Subcutaneous adipose tissue (tissue), 4 donors: ENCODE data around the gene APCDD1L. TPM values are rescaled to one million over a fixed set of nuclear protein-coding genes. Genes with fewer than 3 reads are reported as not detected.

Experiments
- total RNA-seq, 4 donors: library from RNA; depleted of rRNA; stranded (reverse); fragments of >200 nt; gene quantifications; one replicate each; pipeline ENCODE4 v1.1.0, GENCODE V29; 2016
- TF ChIP-seq, protein P1 (sequence below): fragments of 450-650 bp; IDR thresholded peaks from one replicate; pipeline ENCODE4 v1.5.1; 2016; ENCODE audit warnings: low read depth, mild to moderate bottlenecking, control low read depth, antibody characterized with exemption, moderate library complexity

APCDD1L gene
- total RNA-seq, 4 donors from 2014 or later = 0.17 to 0.22 TPM; not detected in 2

DNA sequence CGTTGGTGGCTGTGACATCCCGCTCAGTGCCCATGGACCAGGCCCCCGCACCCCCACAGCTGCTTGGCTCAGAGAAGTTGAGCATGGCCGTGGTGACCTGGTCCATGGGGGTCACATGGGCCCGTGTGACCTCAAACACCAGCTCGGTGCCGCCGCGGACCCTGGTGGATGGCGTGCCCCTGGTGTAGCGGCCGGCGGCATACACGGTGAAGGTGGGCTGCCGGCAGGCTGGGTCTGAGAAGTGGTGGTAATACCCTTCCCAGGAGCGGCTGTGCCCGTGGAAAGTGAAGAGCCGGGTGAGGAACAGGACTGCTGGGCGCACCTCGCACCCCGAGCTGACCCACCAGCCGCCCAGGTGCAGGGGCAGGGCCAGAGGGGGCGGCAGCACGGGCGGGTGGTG lies 54.1 kb downstream of the APCDD1L start:
- TF ChIP-seq, protein P1, sequence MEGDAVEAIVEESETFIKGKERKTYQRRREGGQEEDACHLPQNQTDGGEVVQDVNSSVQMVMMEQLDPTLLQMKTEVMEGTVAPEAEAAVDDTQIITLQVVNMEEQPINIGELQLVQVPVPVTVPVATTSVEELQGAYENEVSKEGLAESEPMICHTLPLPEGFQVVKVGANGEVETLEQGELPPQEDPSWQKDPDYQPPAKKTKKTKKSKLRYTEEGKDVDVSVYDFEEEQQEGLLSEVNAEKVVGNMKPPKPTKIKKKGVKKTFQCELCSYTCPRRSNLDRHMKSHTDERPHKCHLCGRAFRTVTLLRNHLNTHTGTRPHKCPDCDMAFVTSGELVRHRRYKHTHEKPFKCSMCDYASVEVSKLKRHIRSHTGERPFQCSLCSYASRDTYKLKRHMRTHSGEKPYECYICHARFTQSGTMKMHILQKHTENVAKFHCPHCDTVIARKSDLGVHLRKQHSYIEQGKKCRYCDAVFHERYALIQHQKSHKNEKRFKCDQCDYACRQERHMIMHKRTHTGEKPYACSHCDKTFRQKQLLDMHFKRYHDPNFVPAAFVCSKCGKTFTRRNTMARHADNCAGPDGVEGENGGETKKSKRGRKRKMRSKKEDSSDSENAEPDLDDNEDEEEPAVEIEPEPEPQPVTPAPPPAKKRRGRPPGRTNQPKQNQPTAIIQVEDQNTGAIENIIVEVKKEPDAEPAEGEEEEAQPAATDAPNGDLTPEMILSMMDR = no peak

DNA sequence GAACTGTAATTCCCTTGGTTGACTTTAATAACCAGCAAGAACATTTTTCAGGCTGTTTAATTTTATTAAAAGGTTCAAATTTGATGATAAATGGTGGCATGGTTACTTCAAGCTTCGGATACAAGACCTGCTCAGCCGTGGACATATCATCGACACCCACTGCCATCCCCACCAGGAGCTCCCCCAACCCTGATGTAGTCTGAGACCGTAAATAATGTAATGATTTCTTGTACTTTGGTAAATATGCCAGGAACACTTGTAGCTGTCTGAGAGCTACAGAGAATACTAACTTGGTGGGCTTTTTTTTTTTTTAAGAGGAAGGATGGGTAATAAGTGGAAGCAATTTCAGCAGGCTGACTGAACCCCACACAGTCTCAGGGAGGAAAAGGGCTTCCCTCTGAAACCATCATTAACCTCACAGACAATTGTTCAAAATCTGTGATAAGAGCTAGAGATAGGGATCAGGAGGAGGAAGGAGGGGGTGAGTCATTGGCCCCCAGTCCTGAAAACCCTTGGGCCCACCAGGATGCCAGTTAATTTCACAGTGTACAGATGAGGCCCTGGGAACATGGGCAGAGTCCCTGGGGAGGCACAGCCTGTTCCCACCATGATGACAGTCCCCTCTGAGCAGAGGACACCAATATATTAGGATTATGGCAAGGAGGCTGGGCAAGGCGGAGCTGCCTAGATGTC lies 56.0 kb downstream of the APCDD1L start:
- TF ChIP-seq, protein P1 = no peak

GRCh38 chr20:58458342-58459057 lies 56.7 kb downstream of the APCDD1L start:
- TF ChIP-seq, protein P1 = no peak

- TF ChIP-seq, protein P1 = no peak
Measured at GRCh38 chr20:58457083-58457695, 58.0 kb downstream of the APCDD1L start.

GRCh38 chr20:58454460-58454859 lies 60.7 kb downstream of the APCDD1L start:
- TF ChIP-seq, protein P1 = no peak

DNA sequence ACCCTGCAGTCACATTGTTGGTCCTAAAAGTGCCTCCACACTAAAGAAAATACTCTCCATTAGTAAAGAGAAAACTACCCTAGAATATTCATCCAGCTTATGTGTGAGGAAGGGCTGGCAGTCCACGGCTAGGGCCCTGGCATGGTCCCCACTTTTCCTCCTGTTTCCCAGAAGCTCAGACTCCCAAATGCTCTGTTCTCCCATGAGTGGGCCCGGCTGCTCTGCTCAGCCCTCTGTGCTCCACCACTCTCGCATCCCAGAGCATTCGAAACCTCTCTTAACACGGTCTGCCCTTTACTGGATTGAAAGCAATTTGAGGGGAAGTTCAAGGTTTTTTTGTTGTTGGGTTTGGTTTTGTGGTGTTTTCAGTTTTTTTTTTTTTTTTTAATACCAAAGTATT lies 61.8 kb downstream of the APCDD1L start:
- TF ChIP-seq, protein P1 = no peak

GRCh38 chr20:58452667-58453255 lies 62.4 kb downstream of the APCDD1L start:
- TF ChIP-seq, protein P1 = no peak
